IPS DF 4.7 (cell line): ENCODE data around the gene SYT8.
"Not testable (repeated sequence)": the region's sequence is repeated elsewhere in the genome, so short reads cannot be mapped to it uniquely, and the experiment has no call there.

ENCODE experiments used
- DNase-seq: peaks from one replicate; pipeline ENCODE4 v3.0.0-alpha.2; 2013; ENCODE audit warnings: low spot score; ENCODE audit errors: extremely low read depth

Gene SYT8

DNA sequence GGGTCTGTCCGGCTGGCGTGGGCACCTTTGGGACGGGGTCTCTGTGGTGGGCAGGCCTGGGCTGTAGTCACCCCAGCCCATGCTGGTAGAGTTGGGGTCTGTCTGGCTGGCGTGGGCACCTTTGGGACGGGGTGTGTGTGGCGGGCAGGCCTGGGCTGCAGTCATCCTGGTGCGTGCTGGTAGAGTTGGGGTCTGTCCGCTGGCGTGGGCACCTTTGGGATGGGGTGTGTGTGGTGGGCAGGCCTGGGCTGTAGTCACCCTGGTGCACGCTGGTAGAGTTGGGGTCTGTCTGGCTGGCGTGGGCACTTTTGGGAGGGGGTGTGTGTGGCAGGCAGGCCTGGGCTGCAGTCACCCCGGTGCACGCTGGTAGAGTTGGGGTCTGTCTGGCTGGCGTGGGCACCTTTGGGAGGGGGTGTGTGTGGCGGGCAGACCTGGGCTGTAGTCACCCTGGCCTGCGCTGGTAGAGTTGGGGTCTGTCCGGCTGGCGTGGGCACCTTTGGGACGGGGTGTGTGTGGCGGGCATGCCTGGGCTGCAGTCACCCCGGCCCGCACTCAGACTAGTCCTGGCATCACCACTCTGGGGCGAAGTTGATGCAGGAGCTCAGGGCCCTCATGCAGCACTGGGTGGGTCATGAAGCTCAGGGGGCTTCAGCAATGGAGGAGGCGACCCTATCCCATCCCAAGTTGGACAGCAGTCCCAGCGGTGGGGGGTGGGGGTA, 37.6 kb downstream of the SYT8 start:
- DNase-seq: no peak

GRCh38 chr11:1873048-1873812, 38.4 kb downstream of the SYT8 start:
- no peak for DNase-seq

DNA sequence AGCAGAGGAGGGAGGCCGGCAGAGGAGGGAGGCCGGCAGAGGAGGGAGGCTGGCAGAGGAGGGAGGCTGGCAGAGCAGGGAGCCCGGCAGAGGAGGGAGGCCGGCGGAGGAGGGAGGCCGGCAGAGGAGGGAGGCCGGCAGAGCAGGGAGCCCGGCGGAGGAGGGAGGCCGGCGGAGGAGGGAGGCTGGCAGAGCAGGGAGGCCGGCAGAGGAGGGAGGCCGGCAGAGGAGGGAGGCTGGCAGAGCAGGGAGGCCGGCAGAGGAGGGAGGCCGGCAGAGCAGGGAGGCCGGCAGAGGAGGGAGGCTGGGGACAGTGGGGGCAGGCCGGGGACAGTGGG, 39.0 kb downstream of the SYT8 start:
- not testable (repeated sequence) for DNase-seq

DNA sequence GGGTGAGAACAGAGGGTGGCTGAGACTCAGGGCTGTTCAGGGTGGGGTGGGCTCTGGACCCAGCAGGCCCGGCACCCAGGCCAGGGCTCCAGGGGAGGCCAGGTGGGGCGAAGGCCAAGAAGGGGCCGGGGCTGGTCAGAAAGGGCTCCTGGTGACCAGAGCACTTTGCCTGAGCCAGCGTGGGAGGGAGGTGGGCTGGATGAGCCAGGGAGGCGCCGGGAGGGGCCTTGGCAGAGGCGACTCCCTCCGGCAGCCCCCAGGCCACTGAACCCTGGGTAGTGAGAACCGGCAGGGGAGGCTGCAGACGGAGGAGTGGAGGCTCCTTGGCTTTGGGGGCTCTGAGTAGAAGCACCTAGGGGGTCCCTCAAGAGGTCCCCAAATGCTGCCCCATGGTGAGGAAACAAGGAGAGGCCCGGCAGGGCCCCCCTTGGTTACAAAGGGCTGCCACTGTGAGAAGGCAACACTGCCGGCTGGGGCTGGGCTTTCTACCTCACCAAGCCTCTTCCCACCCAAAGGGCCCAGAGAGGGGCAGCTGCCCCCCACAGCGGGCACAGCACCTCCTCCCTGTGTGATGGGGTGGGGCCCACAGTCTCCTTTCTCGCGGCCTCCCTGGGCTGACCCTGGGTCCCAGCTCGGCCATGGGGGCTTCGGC, 39.8 kb downstream of the SYT8 start:
- not testable (repeated sequence) for DNase-seq

DNA sequence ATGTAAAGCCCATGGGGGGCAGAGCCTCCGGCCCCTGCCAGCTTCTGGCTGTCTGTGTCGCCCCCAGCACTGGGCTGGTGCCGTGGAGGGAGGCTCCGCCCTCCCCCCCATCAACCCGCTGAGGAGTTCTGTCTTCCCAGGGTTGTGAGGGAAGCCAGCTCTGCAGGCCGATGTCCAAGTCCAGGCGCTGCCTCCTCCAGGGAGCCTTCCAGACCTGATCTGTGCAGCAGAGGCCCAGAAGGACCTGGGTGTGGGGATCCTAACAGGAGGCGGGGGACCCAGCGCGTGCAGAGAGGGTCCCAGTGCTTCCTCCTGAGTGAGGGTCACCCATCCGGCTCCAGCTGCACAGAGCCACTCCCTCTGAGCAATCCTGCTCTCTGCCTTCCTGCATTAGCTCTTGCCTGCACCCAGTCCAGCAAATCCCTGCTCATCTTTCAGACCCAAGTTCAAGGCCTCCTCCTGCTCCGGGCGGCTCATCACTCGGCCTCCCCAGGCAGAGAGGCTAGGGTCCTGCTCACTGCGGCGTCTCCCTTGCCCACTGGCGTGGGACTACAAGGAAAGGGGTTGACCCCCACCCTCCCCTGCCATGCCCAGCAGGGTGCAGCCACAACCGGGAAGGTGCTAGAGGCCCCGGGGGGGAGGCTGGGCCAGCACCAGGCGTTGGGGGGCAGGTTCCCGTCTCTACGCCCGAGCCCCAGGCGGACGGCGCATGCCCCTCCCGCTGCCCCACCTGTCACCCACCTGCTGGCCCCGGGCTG, 40.5 kb downstream of the SYT8 start:
- no peak for DNase-seq

DNA sequence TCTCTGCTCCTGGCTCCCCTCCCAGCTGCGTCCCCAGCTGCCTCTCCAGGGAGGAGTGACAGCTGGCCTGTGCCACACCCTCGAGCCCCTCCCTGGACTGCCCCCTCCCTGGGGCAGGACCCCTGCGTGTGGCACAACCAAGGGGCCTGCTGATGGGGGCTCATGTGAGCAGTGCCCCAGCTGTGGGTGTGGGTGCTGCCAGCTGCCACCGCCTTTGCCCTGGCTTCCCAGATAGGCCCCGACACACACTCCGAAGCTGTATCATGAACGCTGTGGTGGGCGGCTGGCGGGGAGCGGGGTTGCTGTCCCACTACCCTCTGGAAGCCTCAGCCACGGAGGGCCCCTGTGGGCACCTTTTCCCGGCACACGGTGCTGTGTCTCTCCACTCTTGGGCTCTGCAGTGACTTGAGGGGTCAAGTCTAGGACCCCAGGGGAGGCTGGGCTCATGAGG, 41.1 kb downstream of the SYT8 start:
- not testable (repeated sequence) for DNase-seq

DNA sequence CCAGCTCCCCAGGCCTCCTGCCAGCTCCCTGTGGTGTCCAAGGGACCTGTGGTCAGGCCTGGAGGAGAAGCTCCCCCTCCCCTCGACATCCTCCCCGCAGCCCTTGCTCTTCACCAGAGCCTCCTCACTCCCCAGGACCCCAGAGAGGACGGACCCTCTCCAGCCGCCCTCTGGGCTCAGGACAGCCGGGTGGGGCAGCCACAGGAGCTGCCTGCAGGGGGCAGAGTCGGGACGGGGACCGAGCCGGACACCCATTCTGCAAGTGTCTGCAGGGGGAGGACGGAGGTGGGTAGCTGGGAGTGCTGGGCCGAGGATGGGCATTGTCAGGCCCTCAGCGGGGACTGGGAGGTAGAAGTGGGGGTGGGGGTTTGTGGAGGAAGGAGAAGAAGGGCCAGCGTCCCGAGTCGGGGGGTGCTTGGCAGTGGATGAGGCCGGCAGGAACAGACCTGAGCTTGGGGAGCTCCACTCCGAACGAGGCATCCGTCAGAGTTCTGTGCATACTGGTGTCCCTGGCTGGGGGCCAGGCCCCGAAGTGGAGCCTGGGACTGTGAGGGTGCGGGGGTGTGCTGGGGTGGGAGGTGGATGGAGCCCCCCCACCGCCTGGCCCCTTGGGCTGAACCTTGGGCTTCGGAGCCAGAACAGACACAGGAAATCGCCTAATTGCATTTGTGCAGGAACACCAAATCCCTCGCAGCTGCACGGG, 41.7 kb downstream of the SYT8 start:
- no peak for DNase-seq

DNA sequence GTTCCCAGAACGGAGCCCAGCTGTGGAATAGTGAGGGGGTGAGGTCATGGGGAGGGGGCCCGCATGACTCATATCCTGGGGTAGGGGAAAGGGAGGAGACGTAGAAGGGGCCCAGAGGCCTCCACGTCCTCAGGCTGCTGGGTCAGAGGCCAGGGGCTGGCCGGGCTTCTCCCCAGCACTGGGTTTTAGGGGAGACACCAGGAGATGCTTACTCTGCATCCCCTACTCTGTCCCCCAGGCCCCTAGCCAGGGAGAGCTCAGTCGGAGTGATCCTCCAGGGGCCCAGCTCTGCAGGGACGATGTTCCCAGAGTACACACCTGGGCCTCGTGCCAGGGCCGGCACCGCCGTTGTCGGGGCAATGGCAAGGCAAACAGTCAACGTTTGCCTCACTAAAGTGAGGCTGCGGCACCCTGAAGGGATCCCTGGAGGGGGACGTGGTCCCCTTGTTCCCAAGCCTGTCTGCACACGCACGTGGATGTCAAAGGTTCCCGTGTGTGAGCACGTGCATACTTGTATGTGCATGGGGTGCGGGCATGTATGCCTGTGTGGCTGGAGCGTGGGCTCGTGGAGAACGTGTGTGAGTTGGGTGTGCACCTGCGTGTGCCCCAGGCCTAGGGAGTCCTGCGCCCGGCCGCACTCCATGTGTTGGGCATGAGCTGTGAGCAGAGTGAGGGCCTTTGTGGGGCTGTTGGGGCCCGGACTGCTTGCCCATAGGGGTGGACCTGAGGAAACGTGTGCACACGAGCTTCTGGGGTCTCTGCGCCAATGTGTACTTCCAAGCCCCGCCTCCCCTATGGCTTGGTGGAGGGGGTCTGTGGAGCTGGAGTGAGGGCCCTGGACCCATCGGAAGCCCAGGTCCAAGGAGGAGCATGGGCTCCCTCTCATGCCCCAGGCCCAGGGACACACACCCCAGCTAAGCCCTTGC, 42.7 kb downstream of the SYT8 start:
- DNase-seq: no peak

- no peak for DNase-seq
Observed at GRCh38 chr11:1878137-1879031, 43.6 kb downstream of the SYT8 start.

GRCh38 chr11:1879342-1879940, 44.7 kb downstream of the SYT8 start:
- DNase-seq: no peak

GRCh38 chr11:1879941-1880720, 45.3 kb downstream of the SYT8 start:
- DNase-seq: no peak

- DNase-seq: no peak
Observed at GRCh38 chr11:1880746-1881441, 46.1 kb downstream of the SYT8 start.

- DNase-seq: no peak
Observed at GRCh38 chr11:1881442-1882264, 46.9 kb downstream of the SYT8 start.

GRCh38 chr11:1882265-1883238, 47.8 kb downstream of the SYT8 start:
- DNase-seq: no peak
